NCI-H524 (cell line): ENCODE measurements around the gene GRIA4.
"Not testable (repeated sequence)": the region's sequence is repeated elsewhere in the genome, so short reads cannot be mapped to it uniquely, and the experiment has no call there.

ENCODE experiments used
- DNase-seq, 2 experiments: peaks; one replicate each; lab custom pipeline; 2025; lab: John Stamatoyannopoulos, UW

The GRIA4 gene

DNA sequence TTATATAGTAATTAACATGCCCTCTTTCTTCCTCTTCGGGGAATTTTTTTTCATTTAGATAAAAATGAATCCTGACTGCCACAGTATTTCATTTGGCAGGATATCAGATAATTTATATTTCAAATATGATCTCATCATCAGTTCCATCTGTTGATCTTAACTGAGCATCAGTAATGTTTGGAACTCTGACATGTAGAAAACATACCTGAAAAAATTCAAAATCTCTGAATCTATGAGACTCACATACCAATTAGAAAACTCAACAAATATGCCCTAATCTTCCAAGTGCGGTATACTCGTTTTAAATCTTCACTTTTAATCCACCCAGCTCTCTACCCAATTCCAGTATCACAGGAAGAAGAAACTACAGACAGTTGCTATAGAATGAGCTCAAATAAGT lies 250.2 kb downstream of the GRIA4 start:
- DNase-seq: no peak

DNA sequence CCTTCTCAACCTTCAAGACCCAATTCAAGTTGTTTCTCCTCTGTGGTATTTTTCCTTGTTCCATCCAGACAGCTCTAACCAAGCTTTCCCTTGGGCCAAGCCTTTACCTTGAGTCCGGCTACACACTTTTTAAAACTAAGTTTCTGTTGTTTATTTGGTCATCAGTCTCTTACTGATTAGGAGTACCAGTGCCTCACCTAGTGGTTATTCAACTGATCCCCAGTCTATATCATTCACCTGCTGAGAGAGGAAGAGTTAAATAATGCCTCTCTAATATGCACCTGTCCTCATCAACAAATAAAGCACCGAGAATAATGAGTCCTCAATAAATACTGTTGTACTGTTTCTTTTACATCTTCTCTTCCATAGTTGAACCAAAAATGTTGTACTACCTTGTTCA lies 251.4 kb downstream of the GRIA4 start:
- DNase-seq: peak in 1 of 2 experiments; percentile 31

GRCh38 chr11:105862736-105863367 lies 253.0 kb downstream of the GRIA4 start:
- peak; percentile 30 to 67 for DNase-seq

DNA sequence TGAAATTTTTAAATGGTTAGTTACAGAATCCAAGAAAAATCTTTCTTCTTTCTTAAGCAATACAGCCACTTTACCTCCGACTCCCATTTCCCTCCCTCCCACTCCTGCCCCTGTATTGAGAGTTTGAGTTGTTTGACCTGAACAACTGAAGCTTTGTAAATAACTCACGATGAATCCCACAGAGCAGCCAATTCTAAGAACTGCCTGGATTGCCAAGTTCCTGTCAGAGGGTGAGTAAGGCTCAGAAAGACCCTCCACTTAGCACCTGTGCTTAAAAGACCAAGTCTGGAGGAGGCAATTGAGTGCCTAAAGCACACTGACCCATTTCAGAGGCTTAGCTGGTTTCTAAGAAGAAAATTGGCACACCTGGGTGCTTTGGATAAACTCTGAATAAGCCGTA lies 253.7 kb downstream of the GRIA4 start:
- no peak for DNase-seq

GRCh38 chr11:105867742-105868141 lies 257.9 kb downstream of the GRIA4 start:
- no peak for DNase-seq

GRCh38 chr11:105868762-105869285 lies 259.0 kb downstream of the GRIA4 start:
- no peak for DNase-seq

DNA sequence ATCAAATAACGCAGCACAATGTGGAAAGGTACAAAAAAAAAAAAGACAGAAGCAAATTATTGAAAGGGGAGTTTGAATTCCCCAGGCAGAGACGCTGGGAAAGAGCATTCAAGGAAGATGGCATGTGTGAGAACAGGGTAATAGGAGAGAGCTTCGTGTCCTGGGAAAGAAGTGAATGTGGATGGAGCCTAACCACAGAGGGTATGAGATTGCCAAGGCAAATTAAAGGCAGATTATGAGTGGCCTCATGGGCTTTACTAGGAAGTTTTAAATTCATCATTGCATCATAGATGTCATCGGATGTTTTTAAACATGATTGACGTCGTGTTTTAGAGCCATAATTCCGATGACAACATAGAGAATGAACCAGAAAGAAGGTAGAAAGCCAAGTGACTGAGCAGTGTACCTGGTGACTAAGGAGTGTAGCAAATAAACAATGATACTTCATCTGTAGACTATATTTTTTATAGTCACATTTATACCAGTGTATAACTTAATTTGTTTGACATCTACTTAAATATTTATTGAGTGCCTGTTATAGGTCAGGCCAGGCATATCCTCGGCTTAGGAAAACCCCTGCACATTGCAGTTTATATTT lies 260.7 kb downstream of the GRIA4 start:
- DNase-seq: no peak

DNA sequence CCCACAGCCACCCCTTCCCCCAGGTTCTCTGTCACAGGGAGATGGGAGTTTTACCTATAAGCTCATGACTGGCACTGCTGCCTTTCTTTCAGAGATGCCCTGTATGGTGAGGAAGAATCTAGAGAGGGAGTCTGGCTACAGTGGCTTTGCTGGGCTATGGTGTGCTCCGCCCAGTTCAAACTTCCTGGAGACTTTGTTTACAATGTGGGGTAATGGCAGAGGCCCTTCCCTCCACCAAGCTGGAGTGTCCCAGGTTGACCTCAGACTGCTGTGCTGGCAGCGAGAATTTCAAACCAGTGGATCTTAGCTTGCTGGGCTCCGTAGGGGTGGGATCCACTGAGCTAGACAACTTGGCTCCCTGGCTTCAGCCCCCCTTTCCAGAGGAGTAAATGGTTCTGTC lies 268.6 kb downstream of the GRIA4 start:
- DNase-seq: no peak

- not testable (repeated sequence) for DNase-seq
Measured at GRCh38 chr11:105878927-105879326, 269.1 kb downstream of the GRIA4 start.

DNA sequence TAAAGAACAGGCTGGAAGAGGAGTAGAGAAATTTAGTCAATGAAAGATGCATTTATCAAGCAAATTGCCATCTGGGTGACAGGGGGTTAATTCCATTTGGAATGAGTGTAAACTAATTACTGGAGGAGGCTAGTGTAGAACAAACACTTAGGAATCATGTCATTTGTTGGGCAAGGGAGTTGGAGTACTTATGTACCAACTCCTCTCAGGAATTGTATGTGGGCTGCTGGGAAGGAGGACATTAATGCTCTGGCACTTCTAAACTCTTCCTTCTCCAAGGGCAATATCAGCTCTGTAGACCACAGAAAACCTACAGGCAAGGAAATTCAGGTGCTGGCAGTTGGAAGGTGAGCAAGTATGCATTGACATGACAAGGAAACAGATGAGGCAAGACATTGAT lies 271.2 kb downstream of the GRIA4 start:
- no peak for DNase-seq

GRCh38 chr11:105884436-105884835 lies 274.6 kb downstream of the GRIA4 start:
- DNase-seq: no peak

GRCh38 chr11:105891685-105892084 lies 281.8 kb downstream of the GRIA4 start:
- no peak for DNase-seq

DNA sequence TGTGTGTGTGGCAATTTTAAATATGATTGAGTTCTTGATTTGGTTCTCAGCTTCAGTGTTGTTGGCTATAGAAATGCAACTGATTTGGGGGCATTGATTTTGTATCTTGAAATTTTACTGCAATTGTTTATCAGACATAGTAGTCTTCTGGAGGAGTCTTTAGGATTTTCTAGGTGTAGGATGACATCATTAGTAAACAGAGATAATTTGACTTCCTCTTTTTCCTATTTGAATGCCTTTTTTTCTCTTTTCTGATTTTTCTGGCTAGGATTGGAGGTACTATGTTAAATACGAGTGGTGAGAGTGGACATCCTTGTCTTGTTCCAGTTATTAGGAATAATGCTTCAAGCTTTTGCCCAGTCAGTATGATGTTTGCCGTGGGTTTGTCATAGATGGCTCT lies 287.3 kb downstream of the GRIA4 start:
- DNase-seq: no peak

- DNase-seq: no peak
Measured at GRCh38 chr11:105899772-105900171, 289.9 kb downstream of the GRIA4 start.

DNA sequence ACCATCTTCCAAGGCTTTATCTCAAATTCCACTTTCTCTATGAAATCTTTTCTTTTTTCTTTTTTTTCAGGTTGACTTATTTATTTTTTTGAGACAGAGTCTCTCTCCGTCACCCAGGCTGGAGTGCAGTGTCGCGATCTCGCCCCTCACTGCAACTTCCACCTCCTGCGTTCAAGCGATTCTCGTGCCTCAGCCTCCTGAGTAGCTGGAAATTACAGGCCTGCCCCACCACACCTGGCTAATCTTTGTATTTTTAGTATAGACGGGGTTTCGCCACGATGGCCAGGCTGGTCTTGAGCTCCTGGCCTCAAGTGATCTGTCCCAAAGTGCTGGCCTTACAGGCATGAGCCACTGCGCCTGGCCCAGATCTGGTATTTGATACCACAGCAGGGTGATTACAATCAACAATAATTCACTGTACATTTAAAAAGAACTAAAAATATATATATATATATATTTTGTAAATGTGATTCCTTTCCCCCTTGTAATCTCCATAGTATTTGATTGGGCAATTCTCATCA lies 290.7 kb downstream of the GRIA4 start:
- DNase-seq: no peak

- no peak for DNase-seq
Measured at GRCh38 chr11:105903113-105903512, 293.2 kb downstream of the GRIA4 start.

GRCh38 chr11:105906517-105906916 lies 296.6 kb downstream of the GRIA4 start:
- no peak for DNase-seq

DNA sequence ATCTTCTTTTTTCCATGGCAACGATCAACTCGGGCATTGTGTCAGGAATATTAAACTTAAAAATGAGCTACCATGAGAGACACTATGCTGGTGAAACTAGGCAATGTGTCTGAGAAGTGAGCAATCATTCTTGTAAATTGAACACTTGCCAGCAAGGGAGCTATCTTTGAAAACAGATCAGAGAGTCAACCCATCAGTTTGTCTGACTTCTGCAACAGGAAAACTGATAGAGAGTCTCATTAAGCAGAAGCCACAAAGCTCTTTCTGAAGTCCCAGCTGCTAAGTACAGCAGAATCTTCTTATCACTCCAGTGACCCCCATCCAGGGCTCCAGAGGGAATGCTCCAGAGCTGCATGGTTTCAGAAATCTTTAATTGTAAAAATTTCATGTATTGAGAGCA lies 297.4 kb downstream of the GRIA4 start:
- DNase-seq: no peak

DNA sequence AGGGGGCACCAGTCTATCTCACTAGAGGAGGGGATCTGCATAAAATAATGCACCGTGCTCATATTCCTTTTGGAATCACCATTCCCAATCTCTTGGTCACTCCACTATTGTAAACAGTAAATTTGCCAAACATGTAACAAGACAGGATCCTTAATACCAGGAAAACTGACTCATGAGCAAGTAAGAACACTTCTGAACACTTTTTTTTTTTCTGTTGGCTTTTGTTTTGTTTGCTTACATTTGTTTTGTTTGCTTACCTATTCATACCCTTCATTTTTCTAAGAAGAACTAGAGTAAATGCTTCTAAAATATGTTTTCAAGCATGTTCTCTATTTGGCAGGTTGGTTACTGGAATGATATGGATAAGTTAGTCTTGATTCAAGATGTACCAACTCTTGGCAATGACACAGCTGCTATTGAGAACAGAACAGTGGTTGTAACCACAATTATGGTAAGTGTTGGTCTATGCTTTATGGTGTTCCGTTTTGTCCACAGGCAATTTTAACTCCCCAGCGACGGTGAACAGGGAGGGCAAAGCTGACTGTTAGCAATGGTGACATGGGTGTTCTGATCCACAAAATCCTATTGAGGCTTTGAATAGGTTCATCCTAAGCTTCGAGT lies 300.3 kb downstream of the GRIA4 start:
- DNase-seq: no peak

GRCh38 chr11:105911454-105911853 lies 301.6 kb downstream of the GRIA4 start:
- no peak for DNase-seq

DNA sequence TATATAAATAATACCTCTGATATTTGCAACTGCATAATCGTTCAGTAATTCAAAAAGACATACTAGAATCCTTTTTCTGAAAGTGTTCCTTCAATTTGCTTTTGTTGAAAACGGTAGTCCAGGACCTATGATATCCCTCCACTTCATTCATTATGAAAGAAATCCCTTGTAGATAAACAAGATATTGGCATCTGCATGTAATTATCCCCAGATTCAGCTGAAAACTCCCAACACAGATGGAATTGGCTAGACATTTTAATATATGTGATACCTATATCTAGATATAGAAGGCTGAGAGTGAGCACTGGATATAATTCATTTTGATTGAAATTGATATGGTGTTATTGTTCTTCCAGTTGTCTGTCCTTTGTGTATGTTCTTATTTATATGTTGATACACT lies 302.8 kb downstream of the GRIA4 start:
- no peak for DNase-seq

GRCh38 chr11:105915021-105915420 lies 305.1 kb downstream of the GRIA4 start:
- no peak for DNase-seq

- no peak for DNase-seq
Measured at GRCh38 chr11:105918039-105918438, 308.2 kb downstream of the GRIA4 start.
